GM13976 (cell line): ENCODE results near the gene SMC5.

Experiments
- DNase-seq: peaks from one replicate; pipeline ENCODE4 v3.0.0; 2012; ENCODE audit warnings: low spot score
- CTCF ChIP-seq: IDR thresholded peaks from 2 replicates; pipeline ENCODE4 v1.5.1; 2012; ENCODE audit warnings: borderline replicate concordance, mild to moderate bottlenecking; ENCODE audit not compliant: insufficient read depth; ENCODE audit errors: extremely low read depth, missing control alignments, control extremely low read depth
- in situ Hi-C: fragments of 300-500 bp; cut with MboI; formaldehyde crosslinking; loops from one replicate; pipeline ENCODE4 v1.12.0; 2022; ENCODE audit warnings: low sequenced_read_pairs, mixed read lengths, inconsistent platforms; ENCODE audit not compliant: unreplicated experiment

The SMC5 gene

DNA sequence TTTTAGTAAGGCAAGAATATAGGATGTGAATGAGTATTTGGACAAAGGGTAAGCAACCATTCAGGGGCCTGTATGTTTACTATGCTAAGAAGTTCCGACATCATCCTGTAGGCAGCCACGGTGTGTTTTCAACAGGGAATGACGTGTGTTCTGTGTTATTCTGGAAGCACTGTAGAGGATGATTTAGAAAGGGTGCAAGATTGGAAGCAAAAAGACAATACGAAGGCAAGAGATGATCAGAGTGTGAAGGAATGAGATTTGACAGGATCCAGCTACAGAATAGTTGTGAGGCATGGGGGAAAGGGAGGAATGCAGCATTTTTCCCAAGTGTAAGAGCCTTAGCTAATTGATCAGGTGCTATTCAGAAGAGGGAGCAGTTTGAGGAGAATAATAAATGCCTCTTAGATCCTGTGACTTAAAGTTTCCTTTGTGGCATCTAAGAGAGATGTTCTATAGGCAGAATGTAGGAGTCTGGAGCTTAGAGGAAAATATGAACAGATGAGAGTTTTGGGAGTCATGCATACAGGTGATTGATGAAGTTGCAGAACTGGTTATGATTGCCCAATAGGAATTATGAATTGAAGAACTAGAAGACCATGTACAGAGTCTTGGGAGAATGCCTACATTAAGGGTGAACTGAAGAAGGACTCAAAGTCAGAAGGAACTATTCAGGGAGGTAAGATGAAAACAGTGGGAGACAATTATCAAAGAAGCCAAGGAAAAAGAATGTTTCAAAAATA, 2.5 kb downstream of the SMC5 start:
- no peak for DNase-seq
- TF ChIP-seq CTCF = no peak
- in situ Hi-C loops = no loop called here

DNA sequence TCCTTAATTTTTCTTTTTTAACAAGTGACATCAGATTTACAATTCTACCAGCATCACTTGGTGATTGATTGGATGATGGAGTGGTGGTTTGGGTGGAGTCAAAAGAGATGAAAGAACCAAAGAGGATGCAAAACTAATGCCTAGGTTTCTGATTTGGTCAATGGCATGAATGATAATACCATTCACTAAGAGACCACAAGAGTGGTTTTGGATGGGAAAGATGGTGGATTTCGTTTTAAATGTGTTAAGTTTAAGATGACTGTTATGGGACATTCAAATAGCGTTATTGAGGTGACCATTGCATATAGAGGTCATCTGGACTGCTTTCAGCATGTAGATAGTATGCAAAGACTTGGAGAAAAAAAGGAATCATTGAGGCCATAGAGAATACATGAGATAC, 3.6 kb downstream of the SMC5 start:
- TF ChIP-seq CTCF = no peak
- in situ Hi-C loops = no loop called here
- DNase-seq = no peak

- no peak for TF ChIP-seq CTCF
- in situ Hi-C loops = no loop called here
- DNase-seq = no peak
Measured at GRCh38 chr9:70262948-70263347, 4.2 kb downstream of the SMC5 start.

DNA sequence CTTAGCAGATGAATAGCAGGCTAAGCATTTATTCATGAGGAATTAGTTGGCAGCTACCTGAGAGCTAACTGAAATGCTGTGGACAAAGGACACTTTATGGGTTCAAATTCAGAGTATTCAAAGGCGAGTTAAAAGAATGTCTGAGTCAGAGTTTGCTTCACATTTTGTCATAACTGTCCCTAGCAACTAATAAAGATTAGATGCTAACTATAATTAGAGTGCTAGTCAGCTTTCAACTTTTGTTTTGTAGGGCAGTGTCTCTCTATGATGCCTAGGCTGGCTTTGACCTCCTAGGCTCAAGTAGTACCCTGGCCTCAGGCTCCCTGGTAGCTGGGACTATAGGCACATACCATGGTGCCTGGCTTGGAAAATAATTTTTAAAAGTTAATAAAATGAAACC, 4.6 kb downstream of the SMC5 start:
- DNase-seq = no peak
- in situ Hi-C loops = no loop called here
- TF ChIP-seq CTCF = no peak

DNA sequence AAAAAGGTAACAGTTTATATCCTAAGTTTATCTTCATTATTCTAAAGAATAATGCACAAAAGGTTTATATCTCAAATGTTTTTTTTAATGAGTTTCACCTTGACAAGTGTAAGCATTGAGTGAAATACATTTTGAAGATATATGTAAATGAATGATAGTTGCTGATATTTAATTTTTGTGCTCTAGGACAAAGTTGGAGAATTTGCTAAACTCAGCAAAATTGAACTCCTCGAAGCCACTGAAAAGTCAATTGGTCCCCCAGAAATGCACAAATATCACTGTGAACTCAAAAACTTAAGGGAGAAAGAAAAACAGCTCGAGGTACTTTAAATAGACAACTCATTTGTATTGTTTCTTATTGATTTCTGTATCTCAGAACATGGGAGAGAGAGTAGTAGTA, 19.5 kb downstream of the SMC5 start:
- TF ChIP-seq CTCF = no peak
- in situ Hi-C loops = no loop called here

GRCh38 chr9:70283848-70284247, 25.1 kb downstream of the SMC5 start:
- DNase-seq = no peak
- in situ Hi-C loops = no loop called here

More for the DNA sequence above, 19.5 kb downstream of the SMC5 start:
- no peak for DNase-seq

More at GRCh38 chr9:70283848-70284247, 25.1 kb downstream of the SMC5 start:
- no peak for TF ChIP-seq CTCF
